Sigmoid colon (tissue), 7 donors: ENCODE results near the gene ZNF764. TPM values are rescaled to one million over a fixed set of nuclear protein-coding genes. Genes with fewer than 3 reads are reported as not detected.
"Not testable (repeated sequence)": the region's sequence is repeated elsewhere in the genome, so short reads cannot be mapped to it uniquely, and the experiment has no call there.

Experiments used
- DNase-seq: peaks from one replicate; pipeline ENCODE4 v3.0.0-alpha.2; 2019
- H3K27ac ChIP-seq, 4 donors: fragments of 200-600 bp; sonication (generic); one replicate each; pipeline ENCODE4 v1.5.1; 2016 to 2019; ENCODE audit warnings: mild to moderate bottlenecking in 1 of 4
- H3K27me3 ChIP-seq, 3 donors: fragments of 200-600 bp; sonication (generic); one replicate each; pipeline ENCODE4 v1.5.1; 2019; ENCODE audit warnings: mild to moderate bottlenecking in 1 of 3
- H3K36me3 ChIP-seq, 4 donors: fragments of 200-600 bp; sonication (generic); one replicate each; pipeline ENCODE4 v1.5.1; 2016 to 2019
- H3K4me1 ChIP-seq, 4 donors: fragments of 200-600 bp; sonication (generic); one replicate each; pipeline ENCODE4 v1.5.1; 2017 to 2019
- H3K4me3 ChIP-seq, 4 donors: fragments of 200-600 bp; sonication (generic); one replicate each; pipeline ENCODE4 v1.5.1; 2017 to 2019; ENCODE audit warnings: mild to moderate bottlenecking in 2 of 4, moderate library complexity in 1 of 4
- H3K9me3 ChIP-seq, 4 donors: fragments of 200-600 bp in 3 of 4; sonication (generic) in 3 of 4; one replicate each; pipeline versions ENCODE4 v1.5.1 to v1.6.1; 2013 to 2019
- CTCF ChIP-seq, 4 experiments: fragments of 450-650 bp in 3 of 4; fragments of 200-600 bp in 1 of 4; IDR thresholded peaks; one replicate each; pipeline ENCODE4 v1.5.1; 2016 to 2019; ENCODE audit warnings: antibody characterized with exemption in 4 of 4, mild to moderate bottlenecking in 3 of 4, moderate library complexity in 2 of 4
- EP300 ChIP-seq, 4 donors: sonication (generic); formaldehyde crosslinking; IDR thresholded peaks; one replicate each; pipeline ENCODE4 v1.6.1; 2017; ENCODE audit warnings: antibody characterized with exemption in 4 of 4
- POLR2A ChIP-seq, 2 donors: fragments of 450-650 bp; IDR thresholded peaks; one replicate each; pipeline ENCODE4 v1.6.1; 2016; ENCODE audit warnings: antibody characterized with exemption in 2 of 2, mild to moderate bottlenecking in 2 of 2, moderate library complexity in 2 of 2
- POLR2AphosphoS5 ChIP-seq, 4 donors: sonication (generic); formaldehyde crosslinking; IDR thresholded peaks; one replicate each; pipeline ENCODE4 v1.6.1; 2017; ENCODE audit warnings: antibody characterized with exemption in 4 of 4
- WGBS, 2 donors: extraction: QIAGEN DNeasy Blood & Tissue Kit; methylation state at CpG; one replicate each; pipeline ENCODE4 v1.1.7; 2013; 5-methylcytosine and 5-hydroxymethylcytosine counted together
- intact Hi-C: fragments of 100-400 bp; cut with DNase I; formaldehyde crosslinking; loops from one replicate; pipeline ENCODE4 v1.15.1; 2023
- polyA plus RNA-seq, 3 donors: library from polyadenylated mRNA; stranded (reverse); fragments of 200-250 nt; gene quantifications; one replicate each; pipeline ENCODE4 v1.2.3, GENCODE V29; 2013
- total RNA-seq, 4 donors: library from RNA; depleted of rRNA; stranded (reverse); fragments of >200 nt; gene quantifications; one replicate each; pipeline ENCODE4 v1.1.0, GENCODE V29; 2016
- donor health status: healthy with polysubstance abuse.
- donor health status: Bipolar disorder and iron deficiency.
- donor health status: healthy.

ZNF764 gene
- total and polyA plus RNA-seq, 7 donors, result 3.5 to 8.6 (median 7.7) TPM

GRCh38 chr16:30541502-30542329 lies 16.5 kb downstream of the ZNF764 start:
- Histone ChIP-seq H3K4me3 (no peak overlapping the region), H3K27ac (peak overlapping the region in 1 of 4 donors; percentile 18), H3K9me3 (no peaks in the 10 kb centered on the region), H3K4me1 (no peaks in the 10 kb centered on the region), H3K27me3 (no peaks in the 10 kb centered on the region), H3K36me3 (no peaks in the 10 kb centered on the region)
- DNase-seq, result no peak
- TF ChIP-seq POLR2A (IDR thresholded peaks at IDR 0.05) (no peak), POLR2AphosphoS5 (IDR thresholded peaks at IDR 0.05) (no peak), CTCF (IDR thresholded peaks at IDR 0.05) (no peak), EP300 (IDR thresholded peaks at IDR 0.05) (no peak)
- WGBS, 2 donors, result 18 to 60% methylated on average over 10 of the region's 10 CpGs
- intact Hi-C loops, result no loop called here

GRCh38 chr16:30540916-30541464 lies 17.2 kb downstream of the ZNF764 start:
- 18 to 65% methylated on average over 9 of the region's 9 CpGs for WGBS, 2 donors
- H3K9me3 ChIP-seq, H3K27me3 ChIP-seq, H3K27ac ChIP-seq, DNase-seq, H3K4me1 ChIP-seq, H3K4me3 ChIP-seq, intact Hi-C loops, H3K36me3 ChIP-seq: not testable (repeated sequence)

GRCh38 chr16:30539986-30540526 lies 18.1 kb downstream of the ZNF764 start:
- H3K27me3 ChIP-seq, H3K9me3 ChIP-seq, H3K27ac ChIP-seq, H3K4me3 ChIP-seq, DNase-seq, H3K36me3 ChIP-seq: not testable (repeated sequence)
- H3K4me1 ChIP-seq, result peaks cover 0 to 12% (median 10%) of the 10 kb centered on the region in 4 donors
- intact Hi-C loops, result loop anchor here (5.0 kb wide), 1 partner anchor 92 kb away; no protein-coding TSS in a partner anchor
- 79 to 92% methylated on average over 13 of the region's 13 CpGs for WGBS, 2 donors

GRCh38 chr16:30539000-30539964 lies 18.9 kb downstream of the ZNF764 start:
- DNase-seq, result no peak
- H3K4me3 ChIP-seq, result no peak overlapping the region
- H3K4me1 ChIP-seq, result peaks cover 0 to 13% (median 11%) of the 10 kb centered on the region in 4 donors
- H3K27ac ChIP-seq, result no peak overlapping the region
- H3K27me3 ChIP-seq, result no peaks in the 10 kb centered on the region
- 67 to 83% methylated on average over 8 of the region's 8 CpGs for WGBS, 2 donors
- TF ChIP-seq POLR2AphosphoS5 (IDR thresholded peaks at IDR 0.05) (no peak), EP300 (IDR thresholded peaks at IDR 0.05) (no peak), POLR2A (IDR thresholded peaks at IDR 0.05) (no peak), CTCF (IDR thresholded peaks at IDR 0.05) (no peak)
- intact Hi-C loops, result loop anchor here (5.0 kb wide), 1 partner anchor 93 kb away; no protein-coding TSS in a partner anchor
- H3K9me3 ChIP-seq, result no peaks in the 10 kb centered on the region
- no peaks in the 10 kb centered on the region for H3K36me3 ChIP-seq

GRCh38 chr16:30536391-30537024 lies 21.7 kb downstream of the ZNF764 start:
- DNase-seq, H3K4me3 ChIP-seq, H3K9me3 ChIP-seq, H3K27me3 ChIP-seq: not testable (repeated sequence)
- 90 to 93% methylated on average over 13 of the region's 13 CpGs for WGBS, 2 donors
- peak overlapping the region in 2 of 4 donors; percentile 92 to 97 for H3K27ac ChIP-seq
- peaks cover 0 to 31% (median 25%) of the 10 kb centered on the region in 4 donors for H3K4me1 ChIP-seq
- intact Hi-C loops, result loop anchor here (5.0 kb wide), 1 partner anchor 96 kb away; no protein-coding TSS in a partner anchor
- H3K36me3 ChIP-seq, result peaks cover 0 to 17% (median 8%) of the 10 kb centered on the region in 4 donors
